Stimulated activated CD8-positive, alpha-beta memory T cell treated with anti-CD3 and anti-CD28 coated beads, Interleukin-4, amount 100 ng/mL, for 24 hours (primary cell): ENCODE data around the gene TNFRSF19.
"Not testable (repeated sequence)": the region's sequence is repeated elsewhere in the genome, so short reads cannot be mapped to it uniquely, and the experiment has no call there.

Experiments
- DNase-seq: peaks from one replicate; pipeline ENCODE4 v3.0.0-alpha.2; 2020; ENCODE audit warnings: low read depth

TNFRSF19 gene, protein sequence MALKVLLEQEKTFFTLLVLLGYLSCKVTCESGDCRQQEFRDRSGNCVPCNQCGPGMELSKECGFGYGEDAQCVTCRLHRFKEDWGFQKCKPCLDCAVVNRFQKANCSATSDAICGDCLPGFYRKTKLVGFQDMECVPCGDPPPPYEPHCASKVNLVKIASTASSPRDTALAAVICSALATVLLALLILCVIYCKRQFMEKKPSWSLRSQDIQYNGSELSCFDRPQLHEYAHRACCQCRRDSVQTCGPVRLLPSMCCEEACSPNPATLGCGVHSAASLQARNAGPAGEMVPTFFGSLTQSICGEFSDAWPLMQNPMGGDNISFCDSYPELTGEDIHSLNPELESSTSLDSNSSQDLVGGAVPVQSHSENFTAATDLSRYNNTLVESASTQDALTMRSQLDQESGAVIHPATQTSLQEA

GRCh38 chr13:23570099-23570920, at the start of gene TNFRSF19:
Gene TNFRSF19, plus strand, starts transcription at chr13:23570412. Its CDS starts 19,772 bp downstream, at chr13:23590184.
- DNase-seq: no peak

DNA sequence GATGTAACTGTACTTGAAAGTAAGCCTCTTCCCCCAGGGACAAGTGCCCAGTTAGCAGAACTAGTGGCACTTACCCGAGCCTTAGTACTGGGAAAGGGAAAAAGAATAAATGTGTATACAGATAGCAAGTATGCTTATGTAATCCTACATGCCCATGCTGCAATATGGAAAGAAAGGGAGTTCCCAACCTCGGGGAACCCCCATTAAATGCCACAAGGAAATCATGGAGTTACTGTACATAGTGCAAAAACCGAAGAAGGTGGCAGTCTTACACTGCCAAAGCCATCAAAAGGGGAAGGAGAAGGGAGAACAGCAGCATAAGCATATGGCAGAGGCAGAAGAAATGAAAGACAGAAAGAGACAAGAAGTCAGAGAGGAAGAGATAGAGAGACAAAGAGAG, 40.3 kb upstream of the TNFRSF19 start:
- DNase-seq: not testable (repeated sequence)

DNA sequence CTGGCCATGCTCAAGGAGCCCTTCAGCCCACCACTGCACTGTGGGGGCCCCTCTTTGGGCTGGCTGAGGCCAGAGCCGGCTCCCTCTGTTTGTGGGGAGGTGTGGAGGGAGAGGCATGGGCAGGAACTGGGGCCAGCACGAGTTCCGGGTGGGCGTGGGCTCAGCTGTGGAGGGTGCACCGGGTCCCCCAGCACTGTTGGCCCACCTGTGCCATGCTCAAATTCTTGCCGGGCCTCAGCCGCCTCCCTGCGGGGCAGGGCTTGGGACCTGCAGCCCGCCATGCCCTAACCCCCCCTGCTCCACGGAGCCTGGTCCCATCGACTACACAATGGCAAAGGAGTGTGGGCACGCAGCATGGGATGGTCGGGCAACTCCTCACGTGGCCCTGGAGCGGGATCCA, 38.8 kb upstream of the TNFRSF19 start:
- no peak for DNase-seq

DNA sequence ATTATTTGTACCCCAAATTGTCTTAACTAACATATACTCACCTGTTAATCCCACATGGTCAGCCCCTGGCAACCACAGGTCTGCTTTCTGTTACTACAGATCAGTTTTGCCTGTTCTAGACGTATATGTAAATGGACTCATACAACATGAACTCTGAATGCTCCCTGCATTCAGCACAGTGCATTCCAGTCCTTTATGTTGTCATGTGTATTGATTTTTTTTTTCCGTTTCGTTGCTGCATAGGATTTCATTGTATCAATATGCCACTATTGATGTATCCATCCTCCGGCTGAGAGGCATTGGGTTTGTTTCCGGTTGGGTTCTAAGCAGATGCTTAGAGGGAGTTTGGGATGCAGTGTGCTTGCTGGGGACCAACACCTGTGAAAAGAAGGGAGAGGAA, 36.1 kb upstream of the TNFRSF19 start:
- no peak for DNase-seq

DNA sequence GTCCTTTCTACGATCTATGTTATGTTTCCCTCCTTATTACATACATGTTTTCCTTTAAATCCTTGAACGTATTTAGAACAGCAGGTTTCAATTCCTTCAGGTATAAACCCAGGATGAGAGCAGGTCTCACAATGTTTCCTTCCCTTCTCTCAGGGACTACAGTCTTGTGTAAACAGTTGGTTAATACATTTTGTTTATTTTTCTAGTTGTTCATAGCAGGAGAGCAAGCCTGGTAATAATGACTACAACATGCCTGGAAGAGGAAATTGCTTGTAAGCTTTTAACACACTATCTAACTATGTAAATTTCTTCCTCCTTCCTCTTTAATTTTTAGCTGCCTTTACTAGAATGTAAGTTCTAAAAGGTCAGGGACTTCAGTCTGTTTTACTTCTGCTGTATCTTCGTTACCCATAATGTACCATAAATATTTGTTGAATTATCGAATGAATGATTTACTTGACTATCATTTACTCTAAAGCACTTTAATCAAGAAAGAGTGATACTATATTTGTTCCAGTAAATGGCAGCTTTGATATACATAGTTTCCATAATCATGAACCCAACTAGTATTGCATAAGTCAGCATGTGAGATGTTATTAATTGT, 28.9 kb upstream of the TNFRSF19 start:
- DNase-seq: no peak

DNA sequence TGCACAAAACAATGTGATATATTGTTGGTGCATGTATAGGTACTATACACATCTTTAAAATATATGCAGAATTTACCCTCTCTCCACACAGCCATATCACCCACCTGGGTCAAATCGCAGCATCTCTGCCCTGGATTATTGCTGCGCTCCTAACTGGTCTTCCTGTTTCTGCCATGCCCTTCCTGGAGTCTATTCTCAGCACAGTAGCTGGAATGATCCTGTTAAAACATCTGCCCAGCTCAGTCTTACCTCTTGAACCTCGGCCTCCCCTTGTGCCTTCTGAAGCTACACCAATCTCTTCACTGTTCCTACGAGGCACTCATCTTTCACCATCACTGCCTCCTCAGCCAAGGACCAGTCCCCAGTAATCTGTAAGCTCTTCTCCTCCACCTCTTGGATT, 25.5 kb upstream of the TNFRSF19 start:
- no peak for DNase-seq

DNA sequence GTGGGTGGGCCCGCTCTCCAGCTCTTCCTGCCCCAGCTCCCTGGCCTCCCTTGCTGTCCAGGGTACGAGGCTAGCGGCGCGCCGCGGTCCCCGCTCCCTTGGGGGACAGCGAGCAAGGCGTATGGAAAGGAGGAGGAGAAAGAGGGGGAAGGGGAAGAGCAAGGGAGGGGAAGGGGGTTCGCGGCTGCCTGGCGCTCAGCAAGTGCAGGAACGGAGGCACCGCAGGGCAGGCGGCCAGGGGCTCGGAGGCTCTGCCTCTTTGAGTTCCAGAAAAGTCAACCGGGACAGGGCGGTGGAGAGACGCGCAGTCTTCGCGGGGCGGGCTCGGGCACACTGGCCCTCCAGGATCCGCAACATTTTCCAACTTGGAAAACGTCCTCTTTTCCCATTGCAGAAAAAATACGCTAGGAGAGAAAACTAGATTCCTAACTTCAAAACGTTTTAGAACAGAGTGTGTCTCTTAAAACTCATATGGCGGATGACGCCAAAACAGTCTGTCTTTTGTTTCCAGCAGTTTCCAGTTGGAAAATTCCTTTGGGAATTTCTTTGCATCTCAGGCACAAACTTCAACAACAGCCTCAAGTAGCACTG, 23.1 kb upstream of the TNFRSF19 start:
- no peak for DNase-seq

- DNase-seq: no peak
Observed at GRCh38 chr13:23549724-23550123, 20.5 kb upstream of the TNFRSF19 start.

GRCh38 chr13:23550163-23550562, 20.0 kb upstream of the TNFRSF19 start:
- no peak for DNase-seq

- DNase-seq: no peak
Observed at GRCh38 chr13:23551213-23552008, 18.8 kb upstream of the TNFRSF19 start.

- DNase-seq: no peak
Observed at GRCh38 chr13:23552171-23552570, 18.0 kb upstream of the TNFRSF19 start.

DNA sequence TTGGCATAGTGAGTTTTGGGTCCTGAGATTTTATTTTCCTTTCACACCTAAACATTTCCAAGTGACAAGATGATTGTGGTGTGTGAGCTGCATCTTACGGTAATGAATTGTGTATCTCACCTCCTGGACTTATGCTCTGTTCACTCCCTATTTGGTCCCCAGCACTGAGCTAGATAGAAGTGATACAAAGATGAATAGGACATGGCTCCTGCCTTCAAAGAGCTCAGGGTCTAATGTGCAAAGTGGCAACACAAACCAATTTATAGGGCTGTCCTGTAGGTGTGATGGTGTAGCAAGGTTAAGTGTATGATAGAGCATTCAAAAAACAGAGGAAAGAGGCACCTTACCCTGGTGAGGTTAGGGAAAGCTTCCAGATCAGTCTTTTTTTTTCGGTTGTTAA, 17.6 kb upstream of the TNFRSF19 start:
- DNase-seq: no peak

DNA sequence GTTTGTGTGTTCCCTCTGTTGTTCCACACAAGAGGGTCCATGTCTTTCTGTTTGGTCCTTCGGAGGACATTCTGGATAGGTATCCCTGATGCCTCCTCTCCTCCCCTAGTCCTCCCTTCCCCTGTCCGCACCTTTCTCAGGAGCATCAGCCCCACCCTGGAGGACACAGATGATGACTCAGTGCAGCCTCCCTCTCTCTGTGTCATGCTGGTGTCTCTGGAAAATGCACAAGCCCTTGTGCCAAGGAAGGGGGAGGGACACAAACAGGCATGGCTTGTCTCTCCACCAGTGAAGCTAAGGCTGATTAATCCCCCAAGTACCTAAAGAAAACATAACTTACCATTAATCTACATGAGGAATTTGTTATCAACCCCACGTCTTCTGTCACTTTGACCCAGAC, 16.2 kb upstream of the TNFRSF19 start:
- no peak for DNase-seq

DNA sequence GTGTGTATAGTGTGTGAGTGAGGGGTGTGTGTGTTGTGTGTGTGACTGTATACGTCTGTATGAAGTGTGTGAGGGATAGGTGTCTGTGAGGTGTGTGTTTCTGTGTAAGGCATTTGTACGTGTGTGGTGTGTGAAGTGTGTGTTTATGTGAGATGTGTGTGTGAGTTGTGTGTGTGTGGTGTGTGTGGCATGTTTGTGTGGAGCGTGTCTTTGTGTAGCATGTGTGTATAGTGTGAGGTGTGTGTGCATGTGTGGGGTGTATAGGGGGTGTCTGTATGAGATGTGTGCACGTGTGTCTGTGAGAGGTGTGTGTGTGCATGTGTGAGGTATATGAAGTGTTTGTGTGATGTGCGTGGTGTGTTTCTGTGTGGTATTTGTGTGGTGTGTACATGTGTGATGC, 13.2 kb upstream of the TNFRSF19 start:
- DNase-seq: no peak

DNA sequence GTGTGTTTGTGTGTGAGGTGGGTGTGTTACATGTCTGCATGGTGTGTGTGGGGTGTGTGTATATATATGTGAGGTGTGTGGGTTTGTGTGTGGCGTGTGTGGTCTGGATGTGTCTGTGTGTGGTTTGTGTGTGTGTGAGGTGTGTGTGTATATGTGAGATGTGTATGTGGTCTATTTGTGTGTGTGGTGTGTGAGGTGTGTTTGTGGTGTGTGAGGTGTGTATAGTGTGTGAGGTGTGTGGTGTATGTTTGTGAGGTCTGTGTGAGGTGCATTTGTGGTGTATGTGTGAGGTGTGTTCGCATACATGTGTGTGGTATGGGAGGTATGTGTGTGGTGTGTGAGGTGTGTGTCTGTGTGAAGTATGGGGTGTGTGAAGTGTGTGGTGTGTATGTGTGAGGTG, 12.5 kb upstream of the TNFRSF19 start:
- no peak for DNase-seq

DNA sequence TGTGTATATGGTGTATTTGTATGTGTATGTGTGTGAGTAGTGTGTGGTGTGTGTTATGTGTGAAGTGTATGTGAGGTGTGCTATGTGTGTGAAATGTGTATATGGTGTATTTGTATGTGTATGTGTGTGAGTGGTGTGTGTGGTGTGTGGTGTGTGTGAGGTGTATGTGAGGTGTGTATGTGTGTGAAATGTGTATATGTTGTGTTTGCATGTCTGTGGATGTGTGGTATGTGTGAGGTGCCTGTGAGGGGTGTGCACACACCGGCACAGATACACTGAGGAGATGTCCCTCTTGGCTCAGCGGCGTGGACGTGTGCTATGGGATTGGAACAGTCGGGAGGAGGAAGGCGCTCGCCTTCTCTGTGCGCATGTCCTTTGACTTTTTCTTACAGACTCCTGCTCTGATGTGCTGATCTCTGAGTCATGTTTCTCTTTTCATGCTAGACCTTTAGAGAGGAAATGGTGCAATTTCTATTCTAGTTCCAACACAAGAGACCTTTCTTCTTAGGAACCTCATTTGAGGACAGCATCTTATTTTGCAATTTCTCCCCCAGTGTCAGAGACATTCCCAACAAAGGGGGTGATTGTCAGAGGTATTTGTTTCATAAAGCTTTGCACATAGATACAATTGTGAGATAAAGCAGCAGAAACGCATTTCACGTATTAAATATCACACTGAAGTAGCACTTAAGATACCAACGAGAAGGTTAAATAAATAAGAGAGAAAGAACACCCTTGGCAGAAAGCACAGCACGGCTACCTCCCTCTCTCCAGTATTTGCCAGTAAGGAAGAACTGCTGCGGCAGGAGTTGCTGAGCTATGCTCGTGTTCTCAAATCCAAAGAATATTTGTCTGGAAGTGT, 11.3 kb upstream of the TNFRSF19 start:
- DNase-seq: no peak

DNA sequence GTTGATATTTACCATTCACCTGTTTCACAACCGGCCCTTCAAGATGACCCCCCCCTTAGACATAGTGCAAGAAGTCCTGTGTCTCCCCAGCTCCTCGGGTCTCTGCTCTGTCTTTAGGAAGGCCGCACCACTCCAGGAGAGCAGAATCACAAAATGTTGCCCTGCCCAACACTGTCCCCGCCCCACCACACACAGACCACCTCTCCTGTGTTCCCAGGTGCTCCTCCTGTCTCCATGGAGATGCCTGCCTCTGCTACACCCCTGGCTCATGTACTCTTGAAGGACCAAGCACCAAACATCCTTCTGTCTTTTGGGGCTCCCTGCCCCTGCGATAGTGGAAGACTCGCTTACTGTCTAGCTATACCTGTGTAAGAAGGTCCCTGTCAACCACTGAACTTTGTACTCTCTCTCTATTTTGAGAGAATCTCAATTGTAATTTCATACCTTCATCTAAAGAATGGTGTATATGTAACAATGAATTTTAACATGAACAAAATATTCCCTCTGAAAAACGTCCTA, 9.6 kb upstream of the TNFRSF19 start:
- no peak for DNase-seq

GRCh38 chr13:23561261-23561660, 9.0 kb upstream of the TNFRSF19 start:
- no peak for DNase-seq

DNA sequence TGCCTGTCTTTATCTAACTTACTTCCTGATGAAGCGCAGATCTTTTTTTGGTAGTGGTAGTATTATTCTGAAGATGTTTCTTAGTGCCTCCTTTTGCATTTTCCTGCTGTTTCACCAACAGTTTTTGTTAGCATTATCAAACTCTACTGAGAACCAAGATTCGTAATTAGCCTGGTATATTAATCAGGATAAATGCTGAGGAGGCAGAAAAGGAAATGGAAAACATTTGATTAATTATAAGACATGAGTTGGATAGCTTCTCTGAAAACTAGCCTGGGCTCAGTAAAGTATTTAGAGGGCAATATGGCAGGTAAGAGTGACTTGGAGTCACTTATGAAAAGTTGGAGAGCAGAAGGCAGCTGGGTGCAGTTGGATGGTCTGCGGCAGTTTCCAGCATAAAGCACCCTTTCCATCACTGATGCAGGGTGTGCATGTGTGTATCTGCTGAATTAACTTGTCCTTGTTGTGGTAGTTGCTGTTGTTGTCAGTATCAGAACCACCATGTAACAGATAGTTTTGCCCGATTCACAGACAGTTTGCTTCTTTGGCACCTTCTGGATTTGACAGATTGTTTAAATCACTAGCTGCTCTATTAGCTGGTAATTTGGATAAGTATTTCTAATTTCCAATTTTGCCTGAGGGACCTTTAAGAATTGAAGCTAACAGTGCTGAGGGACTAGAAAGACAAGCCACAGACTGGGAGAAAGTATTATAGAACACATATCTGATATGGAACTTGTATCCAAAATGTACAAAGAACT, 6.9 kb upstream of the TNFRSF19 start:
- no peak for DNase-seq
